SU-DHL-6 (cell line): ENCODE data around the gene MAP2K6.

Experiments
- EZH2phosphoT487 ChIP-seq: fragments of 200-600 bp; sonication (generic), shearing (Covaris generic); conservative IDR thresholded peaks from 2 replicates; pipeline ENCODE4 v1.6.1; 2018; ENCODE audit warnings: mild to moderate bottlenecking, antibody characterized with exemption, low read length, moderate library complexity, mixed read lengths
- TF ChIP-seq, protein P1 (sequence below): fragments of 200-600 bp; sonication (generic); IDR thresholded peaks from one replicate; pipeline ENCODE4 v1.5.1; 2017; ENCODE audit warnings: antibody characterized with exemption, mild to moderate bottlenecking, low read length, moderate library complexity; ENCODE audit not compliant: insufficient read depth, poor library complexity, severe bottlenecking

DNA sequence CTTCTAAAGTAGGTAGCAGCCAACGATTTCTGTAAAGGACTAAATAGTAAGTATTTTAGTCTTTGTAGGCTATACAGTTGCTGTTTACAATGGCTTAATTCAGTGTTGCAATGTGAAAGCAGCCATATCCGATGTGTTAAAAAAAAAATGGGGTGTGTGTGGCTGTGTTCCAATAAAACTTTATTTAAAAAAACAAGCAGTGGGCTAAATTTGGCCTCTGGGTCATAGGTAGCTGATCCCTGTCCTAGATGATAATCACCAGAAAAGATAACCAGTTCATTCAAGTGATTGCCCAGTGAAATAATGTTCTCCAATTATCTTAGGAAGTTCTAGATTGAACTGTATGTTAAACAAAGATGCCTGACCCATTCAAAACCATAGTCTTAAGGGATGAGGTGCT lies 124.3 kb downstream of the MAP2K6 start:
- TF ChIP-seq, protein P1, sequence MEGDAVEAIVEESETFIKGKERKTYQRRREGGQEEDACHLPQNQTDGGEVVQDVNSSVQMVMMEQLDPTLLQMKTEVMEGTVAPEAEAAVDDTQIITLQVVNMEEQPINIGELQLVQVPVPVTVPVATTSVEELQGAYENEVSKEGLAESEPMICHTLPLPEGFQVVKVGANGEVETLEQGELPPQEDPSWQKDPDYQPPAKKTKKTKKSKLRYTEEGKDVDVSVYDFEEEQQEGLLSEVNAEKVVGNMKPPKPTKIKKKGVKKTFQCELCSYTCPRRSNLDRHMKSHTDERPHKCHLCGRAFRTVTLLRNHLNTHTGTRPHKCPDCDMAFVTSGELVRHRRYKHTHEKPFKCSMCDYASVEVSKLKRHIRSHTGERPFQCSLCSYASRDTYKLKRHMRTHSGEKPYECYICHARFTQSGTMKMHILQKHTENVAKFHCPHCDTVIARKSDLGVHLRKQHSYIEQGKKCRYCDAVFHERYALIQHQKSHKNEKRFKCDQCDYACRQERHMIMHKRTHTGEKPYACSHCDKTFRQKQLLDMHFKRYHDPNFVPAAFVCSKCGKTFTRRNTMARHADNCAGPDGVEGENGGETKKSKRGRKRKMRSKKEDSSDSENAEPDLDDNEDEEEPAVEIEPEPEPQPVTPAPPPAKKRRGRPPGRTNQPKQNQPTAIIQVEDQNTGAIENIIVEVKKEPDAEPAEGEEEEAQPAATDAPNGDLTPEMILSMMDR = no peak
- no peak for TF ChIP-seq EZH2phosphoT487
